ENCODE data around the gene NKAIN2. TPM values are rescaled to one million over a fixed set of nuclear protein-coding genes. Genes with fewer than 3 reads are reported as not detected.

Gene NKAIN2
- total and polyA plus RNA-seq, 8 donors: 9.5 to 23.4 (median 18.9) TPM; not detected in 2

DNA sequence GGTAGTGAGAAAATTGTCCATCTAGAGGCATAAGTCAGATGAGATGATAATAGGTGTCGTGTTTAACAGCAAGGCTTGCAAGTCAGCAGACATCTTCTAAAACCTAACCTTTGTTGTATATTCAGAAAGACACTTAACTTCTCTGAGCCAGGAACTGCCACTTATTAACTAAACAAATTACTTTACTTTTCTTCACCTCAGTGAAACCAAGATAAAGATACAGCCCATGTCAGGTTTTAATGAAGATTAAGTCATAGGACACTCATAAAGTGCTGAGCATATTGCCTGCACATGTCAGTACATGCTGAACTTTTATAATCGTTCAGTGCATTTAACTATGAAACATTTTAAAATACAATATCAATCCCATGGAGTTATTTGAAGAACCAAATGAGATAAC lies 286.8 kb downstream of the NKAIN2 start:
- Histone ChIP-seq H3K36me3 (no peaks in the 10 kb centered on the region), H3K27me3 (no peaks in the 10 kb centered on the region), H3K27ac (no peak overlapping the region), H3K4me3 (no peak overlapping the region), H3K9me3 (no peaks in the 10 kb centered on the region), H3K4me1 (no peaks in the 10 kb centered on the region)
- ATAC-seq (no peak), DNase-seq (no peak)
- intact Hi-C loops (cut with DNase I): no loop called here
- TF ChIP-seq, protein P1, sequence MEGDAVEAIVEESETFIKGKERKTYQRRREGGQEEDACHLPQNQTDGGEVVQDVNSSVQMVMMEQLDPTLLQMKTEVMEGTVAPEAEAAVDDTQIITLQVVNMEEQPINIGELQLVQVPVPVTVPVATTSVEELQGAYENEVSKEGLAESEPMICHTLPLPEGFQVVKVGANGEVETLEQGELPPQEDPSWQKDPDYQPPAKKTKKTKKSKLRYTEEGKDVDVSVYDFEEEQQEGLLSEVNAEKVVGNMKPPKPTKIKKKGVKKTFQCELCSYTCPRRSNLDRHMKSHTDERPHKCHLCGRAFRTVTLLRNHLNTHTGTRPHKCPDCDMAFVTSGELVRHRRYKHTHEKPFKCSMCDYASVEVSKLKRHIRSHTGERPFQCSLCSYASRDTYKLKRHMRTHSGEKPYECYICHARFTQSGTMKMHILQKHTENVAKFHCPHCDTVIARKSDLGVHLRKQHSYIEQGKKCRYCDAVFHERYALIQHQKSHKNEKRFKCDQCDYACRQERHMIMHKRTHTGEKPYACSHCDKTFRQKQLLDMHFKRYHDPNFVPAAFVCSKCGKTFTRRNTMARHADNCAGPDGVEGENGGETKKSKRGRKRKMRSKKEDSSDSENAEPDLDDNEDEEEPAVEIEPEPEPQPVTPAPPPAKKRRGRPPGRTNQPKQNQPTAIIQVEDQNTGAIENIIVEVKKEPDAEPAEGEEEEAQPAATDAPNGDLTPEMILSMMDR (IDR thresholded peaks at IDR 0.05): no peak

DNA sequence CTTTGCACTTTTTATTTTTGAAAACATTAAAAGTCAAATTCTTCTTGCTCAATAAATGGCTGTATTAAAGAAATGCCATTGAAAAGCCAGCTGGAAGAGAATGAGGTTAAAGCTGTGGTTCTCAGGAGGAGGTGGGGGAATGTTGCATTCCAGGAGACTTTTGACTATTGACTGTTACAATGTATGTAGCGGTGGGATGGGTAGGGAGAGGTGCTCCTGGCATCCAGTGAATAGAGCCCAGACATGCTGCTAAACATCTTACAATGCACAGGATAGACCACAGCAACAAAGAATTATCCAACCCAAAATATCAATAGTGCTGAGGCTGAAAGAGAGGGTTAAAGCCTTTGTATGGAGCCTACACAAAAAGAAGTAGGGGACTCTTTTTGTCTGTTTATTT lies 295.9 kb downstream of the NKAIN2 start:
- Histone ChIP-seq H3K27me3 (no peaks in the 10 kb centered on the region), H3K27ac (no peak overlapping the region), H3K9me3 (no peaks in the 10 kb centered on the region), H3K4me1 (no peaks in the 10 kb centered on the region), H3K4me3 (no peak overlapping the region), H3K36me3 (no peaks in the 10 kb centered on the region)
- intact Hi-C loops (cut with DNase I): no loop called here
- TF ChIP-seq, protein P1 (IDR thresholded peaks at IDR 0.05): no peak
- DNase-seq (no peak), ATAC-seq (no peak)

DNA sequence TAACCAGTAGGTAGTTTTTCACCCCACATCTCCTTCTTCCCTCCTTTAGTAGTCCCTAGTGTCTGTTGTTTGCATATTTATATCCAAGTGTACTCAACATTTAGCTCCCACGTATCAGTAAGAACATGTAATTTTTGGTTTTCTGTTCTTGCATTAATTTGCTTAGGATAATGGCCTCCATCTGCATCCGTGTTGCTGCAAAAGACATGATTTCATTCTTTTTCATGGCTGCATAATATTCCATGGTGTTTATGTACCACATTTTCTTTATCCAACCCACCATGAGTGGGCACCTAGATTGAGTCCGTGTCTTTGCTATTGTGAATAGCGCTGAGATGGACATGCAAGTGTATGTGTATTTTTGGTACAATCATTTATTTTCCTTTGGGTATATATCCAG lies 306.8 kb downstream of the NKAIN2 start:
- no peaks in the 10 kb centered on the region for H3K36me3 ChIP-seq
- no peak overlapping the region for H3K4me3 ChIP-seq
- TF ChIP-seq, protein P1 (IDR thresholded peaks at IDR 0.05): no peak
- no peak for ATAC-seq
- intact Hi-C loops (cut with DNase I): no loop called here
- H3K27ac ChIP-seq: no peak overlapping the region
- no peaks in the 10 kb centered on the region for H3K27me3 ChIP-seq
- no peaks in the 10 kb centered on the region for H3K4me1 ChIP-seq
- no peaks in the 10 kb centered on the region for H3K9me3 ChIP-seq
- no peak for DNase-seq

DNA sequence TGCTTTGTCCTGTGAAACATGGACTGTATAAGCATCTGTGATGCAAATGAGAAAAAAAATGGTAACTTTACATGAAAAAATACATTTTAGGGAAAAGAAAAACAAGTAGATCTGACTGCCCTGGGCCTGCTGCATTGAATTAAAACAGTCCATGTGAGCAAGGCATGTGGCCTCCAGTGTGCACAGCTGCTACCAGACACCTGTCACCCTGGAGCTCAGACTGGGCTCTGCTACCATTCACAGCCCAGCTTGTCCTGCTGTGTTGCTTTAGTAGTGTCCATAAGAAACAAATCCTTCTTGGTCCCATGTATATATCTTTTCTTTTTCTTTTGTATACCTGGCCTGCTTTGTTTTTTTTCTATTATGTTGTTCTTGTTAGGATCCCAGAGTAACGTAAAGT lies 315.9 kb downstream of the NKAIN2 start:
- H3K4me1 ChIP-seq: no peaks in the 10 kb centered on the region
- H3K4me3 ChIP-seq: no peak overlapping the region
- TF ChIP-seq, protein P1 (IDR thresholded peaks at IDR 0.05): no peak
- DNase-seq: no peak
- intact Hi-C loops (cut with DNase I): no loop called here
- H3K27me3 ChIP-seq: no peaks in the 10 kb centered on the region
- no peak overlapping the region for H3K27ac ChIP-seq
- no peaks in the 10 kb centered on the region for H3K9me3 ChIP-seq
- no peaks in the 10 kb centered on the region for H3K36me3 ChIP-seq
- no peak for ATAC-seq

DNA sequence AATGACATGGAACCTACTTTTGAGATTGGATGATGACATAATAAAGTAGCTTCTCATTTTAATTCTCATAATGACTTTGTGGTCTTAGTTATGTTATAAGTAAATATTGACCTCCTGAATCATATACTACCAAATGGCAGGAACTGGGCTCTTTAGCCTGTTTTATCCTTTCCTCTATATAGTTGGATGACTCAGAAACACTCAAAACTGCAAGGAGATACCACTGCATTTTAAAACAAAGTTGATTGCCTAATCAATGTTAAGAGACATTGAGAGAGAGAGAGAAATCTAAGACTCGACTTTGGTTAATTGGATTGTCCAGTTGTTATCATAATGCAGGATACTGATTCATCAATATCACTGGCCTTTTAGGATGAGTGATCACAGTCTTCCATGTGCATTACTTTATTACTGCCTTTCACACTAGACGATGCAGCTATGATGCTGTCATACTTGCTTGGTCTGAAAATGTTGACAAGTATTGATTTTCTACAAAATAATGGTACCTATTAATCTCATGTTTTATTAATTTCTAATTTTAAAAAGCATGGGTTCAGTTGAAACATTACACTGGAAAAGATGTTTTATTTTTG lies 320.0 kb downstream of the NKAIN2 start:
- ATAC-seq: no peak
- Histone ChIP-seq H3K27me3 (no peaks in the 10 kb centered on the region), H3K27ac (no peak overlapping the region), H3K36me3 (no peaks in the 10 kb centered on the region), H3K4me3 (no peak overlapping the region), H3K4me1 (no peaks in the 10 kb centered on the region), H3K9me3 (no peaks in the 10 kb centered on the region)
- TF ChIP-seq, protein P1 (IDR thresholded peaks at IDR 0.05): no peak
- no peak for DNase-seq
- intact Hi-C loops (cut with DNase I): no loop called here
